K562 (cell line): ENCODE measurements around the gene OR6V1. TPM values are rescaled to one million over a fixed set of nuclear protein-coding genes. Genes with fewer than 3 reads are reported as not detected.

ENCODE experiments used
- ATAC-seq: fragments of 200-7000 bp; cut with Tn5 transposase; 3 replicates; pipeline ENCODE4 v1.9.1; 2020; ENCODE audit warnings: moderate library complexity
- BruUV-seq: library from RNA; stranded (reverse); fragments of 400-500 nt; replicated peaks from 2 replicates; lab custom pipeline; 2021; lab: Mats Ljungman, UMichigan
- CTCF ChIA-PET: fragments of 300-600 bp; formaldehyde crosslinking; extraction: SDS; loops from one replicate; lab custom pipeline; 2021; ENCODE audit warnings: low intra/inter-chr PET ratio; lab: Yijun Ruan, JAX
- POLR2A ChIA-PET: fragments of 300-600, 350-650 bp; sonication (Branson Sonifier 250); formaldehyde crosslinking; extraction: SDS; loops from one replicate; lab custom pipeline; 2021; ENCODE audit warnings: antibody characterized with exemption, inconsistent platforms; lab: Yijun Ruan, JAX
- DNase-seq, 4 experiments: peaks; one replicate each; pipeline versions ENCODE4 v3.0.0 to v3.0.0-alpha.2; 2011 to 2018; ENCODE audit warnings: low spot score in 3 of 4, mixed read lengths in 3 of 4; ENCODE audit errors: extremely low read depth in 1 of 4
- FAIRE-seq: peaks from 2 replicates; lab custom pipeline; 2011; peaks lifted over from hg19 to GRCh38; lab: Jason Lieb, UNC
- H2AFZ ChIP-seq: 2 replicates; pipeline ENCODE4 v1.6.0; 2011; ENCODE audit warnings: low read depth, low read length, control low read depth, inconsistent platforms
- H3K27ac ChIP-seq: fragments of 200-600 bp; 3 replicates; pipeline ENCODE4 v1.8.0; 2011; ENCODE audit warnings: low read depth, mild to moderate bottlenecking, control low read depth, inconsistent platforms, low read length, moderate library complexity, mixed read lengths; ENCODE audit errors: extremely low read depth
- H3K27me3 ChIP-seq, 2 experiments: fragments of 300-600 bp in 1 of 2; 2 replicates in 1 of 2; 3 replicates in 1 of 2; pipeline versions ENCODE4 v1.6.0 to v1.8.0; 2011; ENCODE audit warnings: inconsistent platforms in 2 of 2, low read length in 2 of 2, mild to moderate bottlenecking in 1 of 2, mixed read lengths in 1 of 2, moderate library complexity in 1 of 2; ENCODE audit not compliant: control insufficient read depth in 2 of 2, insufficient read depth in 2 of 2
- H3K36me3 ChIP-seq: fragments of 300-600 bp; 3 replicates; pipeline ENCODE4 v1.8.0; 2011; ENCODE audit warnings: mild to moderate bottlenecking, low read length, inconsistent platforms; ENCODE audit not compliant: control insufficient read depth, insufficient read depth
- H3K4me1 ChIP-seq, 2 experiments: fragments of 200-600 bp in 1 of 2; replicated peaks in 1 of 2; 2 replicates in 1 of 2; 3 replicates in 1 of 2; pipeline versions ENCODE4 v1.5.1 to v1.8.0; 2011; ENCODE audit warnings: inconsistent platforms in 2 of 2, low read length in 2 of 2, mild to moderate bottlenecking in 1 of 2, mixed read lengths in 1 of 2, moderate library complexity in 1 of 2; ENCODE audit not compliant: control insufficient read depth in 2 of 2, insufficient read depth in 2 of 2
- H3K4me2 ChIP-seq: 2 replicates; pipeline ENCODE4 v1.6.1; 2011; ENCODE audit warnings: low read length, control low read depth, inconsistent platforms, mixed read lengths; ENCODE audit not compliant: insufficient read depth
- H3K4me3 ChIP-seq: fragments of 200-600 bp; sonication (generic), shearing (Covaris generic); 2 replicates; pipeline ENCODE4 v1.5.1; 2016; ENCODE audit warnings: control low read depth, inconsistent platforms
- H3K79me2 ChIP-seq: fragments of 200-600 bp; 3 replicates; pipeline ENCODE4 v1.8.0; 2011; ENCODE audit warnings: low read length, inconsistent platforms; ENCODE audit not compliant: control insufficient read depth, insufficient read depth
- H3K9ac ChIP-seq, 2 experiments: 2 replicates each; pipeline versions ENCODE4 v1.6.0 to v1.6.1; 2011; ENCODE audit warnings: low read depth in 2 of 2, low read length in 2 of 2, control low read depth in 1 of 2, inconsistent platforms in 1 of 2, mild to moderate bottlenecking in 1 of 2, mixed read lengths in 1 of 2; ENCODE audit not compliant: insufficient read depth in 1 of 2
- H3K9me1 ChIP-seq: one replicate; pipeline ENCODE4 v1.6.0; 2011; ENCODE audit warnings: inconsistent platforms, mild to moderate bottlenecking, low read length, moderate library complexity; ENCODE audit not compliant: control insufficient read depth, insufficient read depth
- H3K9me3 ChIP-seq: replicated peaks from 2 replicates; pipeline ENCODE4 v1.5.1; 2011; ENCODE audit warnings: low read depth, low read length, inconsistent platforms; ENCODE audit not compliant: control insufficient read depth, insufficient read depth
- H4K20me1 ChIP-seq: replicated peaks from 2 replicates; pipeline ENCODE4 v1.6.1; 2011; ENCODE audit warnings: low read length, inconsistent platforms, mixed read lengths; ENCODE audit not compliant: control insufficient read depth, insufficient read depth
- CSDE1 ChIP-seq, 2 experiments: fragments of 450-650 bp; IDR thresholded peaks; 2 replicates each; pipeline ENCODE4 v1.6.1; 2016; ENCODE audit warnings: mild to moderate bottlenecking in 1 of 2
- FOXP4 ChIP-seq: sonication (generic); formaldehyde crosslinking; IDR thresholded peaks from 2 replicates; pipeline ENCODE4 v1.8.0; 2022; ENCODE audit warnings: mild to moderate bottlenecking, missing genetic modification reagents, borderline replicate concordance
- IRF1 ChIP-seq: sonication (generic); formaldehyde crosslinking; IDR thresholded peaks from 2 replicates; pipeline ENCODE4 v1.8.0; 2022; ENCODE audit warnings: missing genetic modification reagents, mild to moderate bottlenecking, borderline replicate concordance
- IRF2 ChIP-seq: sonication (generic); formaldehyde crosslinking; IDR thresholded peaks from 2 replicates; pipeline ENCODE4 v1.8.1; 2022; ENCODE audit warnings: mild to moderate bottlenecking, missing genetic modification reagents
- JUNB ChIP-seq: fragments of 450-650 bp; formaldehyde crosslinking; conservative IDR thresholded peaks from 2 replicates; pipeline ENCODE4 v1.4.0; 2020; ENCODE audit warnings: mild to moderate bottlenecking
- NFE2 ChIP-seq: IDR thresholded peaks from 2 replicates; pipeline ENCODE4 v1.6.1; 2014; ENCODE audit warnings: antibody characterized with exemption, low read depth
- RBM39 ChIP-seq: fragments of 200-400 bp; formaldehyde crosslinking; optimal IDR thresholded peaks from 2 replicates; pipeline ENCODE3; 2018; ENCODE audit warnings: low read depth, low read length
- SNAPC5 ChIP-seq: fragments of 250-450 bp; sonication (Bioruptor Pico); IDR thresholded peaks from 2 replicates; pipeline ENCODE4 v1.8.0; 2021; ENCODE audit warnings: moderate library complexity, mild to moderate bottlenecking, inconsistent platforms
- TAF7 ChIP-seq: fragments of 450-650 bp; IDR thresholded peaks from 2 replicates; pipeline ENCODE4 v1.6.1; 2016; ENCODE audit warnings: missing genetic modification characterization, missing compliant biosample characterization
- ZNF121 ChIP-seq: sonication (generic); formaldehyde crosslinking; conservative IDR thresholded peaks from 2 replicates; pipeline ENCODE4 v1.8.0; 2022; ENCODE audit warnings: missing genetic modification reagents
- ZNF133 ChIP-seq: fragments of 250-450 bp; sonication (Bioruptor Pico); IDR thresholded peaks from 2 replicates; pipeline ENCODE4 v1.4.0; 2020; ENCODE audit warnings: mild to moderate bottlenecking
- ZNF583 ChIP-seq: fragments of 250-450 bp; sonication (Bioruptor Pico); IDR thresholded peaks from 2 replicates; pipeline ENCODE4 v1.4.0; 2020
- ZNF695 ChIP-seq: fragments of 450-650 bp; formaldehyde crosslinking; IDR thresholded peaks from 2 replicates; pipeline ENCODE4 v1.4.0; 2020; ENCODE audit warnings: mild to moderate bottlenecking, moderate library complexity
- ZNF740 ChIP-seq, 3 experiments: fragments of 200-800 bp in 1 of 3; sonication (Bioruptor generic) in 1 of 3; sonication (generic) in 1 of 3; formaldehyde crosslinking in 1 of 3; IDR thresholded peaks; 2 replicates each; pipeline versions ENCODE4 v1.6.1 to v1.8.0; 2016 to 2022; ENCODE audit warnings: mild to moderate bottlenecking in 2 of 3, missing compliant biosample characterization in 2 of 3, missing genetic modification characterization in 2 of 3, missing genetic modification reagents in 1 of 3
- WGBS: fragments of 100-300 bp; shearing (Covaris generic); methylation state at CpG from one replicate; pipeline ENCODE4 v1.1.6; 2016; ENCODE audit warnings: low coverage, mixed read lengths; ENCODE audit not compliant: insufficient coverage; ENCODE audit errors: missing lambda C conversion rate; 5-methylcytosine and 5-hydroxymethylcytosine counted together
- in situ Hi-C: fragments of 300-500 bp; cut with MboI; formaldehyde crosslinking; loops from 4 replicates; pipeline ENCODE4 v1.15.0; 2018; ENCODE audit warnings: inconsistent platforms, mixed read lengths
- intact Hi-C: fragments of 100-400 bp; cut with micrococcal nuclease; formaldehyde crosslinking; loops from 2 replicates; pipeline ENCODE4 v1.14.2; 2022
- polyA plus RNA-seq, 8 experiments: library from polyadenylated mRNA; depleted of rRNA in 4 of 8; stranded (reverse) in 5 of 8; unstranded in 3 of 8; fragments of >200 nt; fragmentation: Nextera tagmentation in 2 of 8; fragmentation: Illumina TruSeq in 1 of 8; extraction: Ambion mirVana in 2 of 8; extraction: Trizol in 1 of 8; gene quantifications; 2 replicates each; pipeline versions ENCODE4 v1.2.1 to v1.2.3, GENCODE V29; 2011 to 2014; ENCODE audit warnings: inconsistent platforms in 1 of 8, missing spikeins in 1 of 8
- total RNA-seq, 7 experiments: library from RNA; depleted of rRNA in 6 of 7; stranded (reverse); fragments of >200 nt in 6 of 7; fragmentation: Illumina TruSeq in 2 of 7; extraction: Trizol in 2 of 7; gene quantifications; 2 replicates each; pipeline versions ENCODE4 v1.2.1 to v1.2.3, GENCODE V29; 2011 to 2021; ENCODE audit warnings: low replicate concordance in 1 of 7

OR6V1 gene
- total and polyA plus RNA-seq, 9 of the 15 experiments (the other 6 are each of a cell fraction or from before 2014, with no cell fraction given), result not detected

GRCh38 chr7:143073556-143073955 is 21.4 kb downstream of the OR6V1 start:
- in situ Hi-C loops (no loop called here), intact Hi-C loops (no loop called here)
- ATAC-seq, result no peak
- H3K9me1 ChIP-seq, result no peaks in the 10 kb centered on the region
- no peak for TF ChIP-seq ZNF740 (CRISPR knock-in tag; IDR thresholded peaks at IDR 0.05)
- no peak for TF ChIP-seq ZNF740 (tag; IDR thresholded peaks at IDR 0.05)
- WGBS, result 0% methylated on average over 3 of the region's 3 CpGs
- 0 out of 5 replicates have a peak, but pooled peaks cover 0 to 7% of the 10 kb centered on the region in 2 experiments for H3K27me3 ChIP-seq
- BruUV-seq, result no TSS peak
- H3K79me2 ChIP-seq, result no peaks in the 10 kb centered on the region
- H4K20me1 ChIP-seq, result no peaks in the 10 kb centered on the region
- H3K4me1 ChIP-seq, result no peaks in the 10 kb centered on the region
- H3K9ac ChIP-seq, result no peak overlapping the region
- no peak overlapping the region for H3K27ac ChIP-seq
- no peak for DNase-seq
- no peaks in the 10 kb centered on the region for H3K36me3 ChIP-seq
- ChIA-PET CTCF (no interaction called here), POLR2A (no interaction called here)
- H2AFZ ChIP-seq, result no peak overlapping the region
- no peaks in the 10 kb centered on the region for H3K9me3 ChIP-seq
- H3K4me3 ChIP-seq, result no peak overlapping the region
- no peak overlapping the region for H3K4me2 ChIP-seq
- no peak for FAIRE-seq

- H3K9me1 ChIP-seq, result no peaks in the 10 kb centered on the region
- H3K4me3 ChIP-seq, result no peak overlapping the region
- FAIRE-seq (no peak), ATAC-seq (no peak), DNase-seq (no peak)
- ChIA-PET CTCF (no interaction called here), POLR2A (no interaction called here)
- 0 out of 5 replicates have a peak, but pooled peaks cover 0 to 7% of the 10 kb centered on the region in 2 experiments for H3K27me3 ChIP-seq
- intact Hi-C loops (no loop called here), in situ Hi-C loops (no loop called here)
- no peak overlapping the region for H2AFZ ChIP-seq
- H3K9ac ChIP-seq, result no peak overlapping the region
- no TSS peak for BruUV-seq
- H4K20me1 ChIP-seq, result no peaks in the 10 kb centered on the region
- H3K27ac ChIP-seq, result no peak overlapping the region
- H3K79me2 ChIP-seq, result no peaks in the 10 kb centered on the region
- H3K4me1 ChIP-seq, result no peaks in the 10 kb centered on the region
- H3K4me2 ChIP-seq, result no peak overlapping the region
- no peaks in the 10 kb centered on the region for H3K9me3 ChIP-seq
- H3K36me3 ChIP-seq, result no peaks in the 10 kb centered on the region
- no peak for TF ChIP-seq ZNF121
- no peak for TF ChIP-seq JUNB (CRISPR knock-in tag)
- TF ChIP-seq IRF2 (CRISPR knock-in tag), result no peak
- no peak for TF ChIP-seq IRF1 (CRISPR knock-in tag)
- no peak for TF ChIP-seq SNAPC5 (CRISPR knock-in tag)
- TF ChIP-seq NFE2, result no peak
- TF ChIP-seq CSDE1 (IDR thresholded peaks at IDR 0.05), result no peak
- no peak for TF ChIP-seq ZNF133
- TF ChIP-seq TAF7 (tag), result no peak
- no peak for TF ChIP-seq FOXP4 (CRISPR knock-in tag)
- no peak for TF ChIP-seq RBM39
- no peak for TF ChIP-seq ZNF695 (CRISPR knock-in tag)
- TF ChIP-seq ZNF583 (CRISPR knock-in tag), result no peak
Measured at GRCh38 chr7:143074141-143074540, 22.0 kb downstream of the OR6V1 start.
